OCI-LY3 (cell line): ENCODE results near the gene FLT1.

Experiments used
- H2AFZ ChIP-seq: fragments of 200-600, 300-600 bp; shearing (Covaris generic); 2 replicates; pipeline ENCODE4 v1.6.0; 2014; ENCODE audit warnings: antibody characterized with exemption, low read depth, low read length
- H3K27ac ChIP-seq: fragments of 200-600, 300-600 bp; sonication (generic); 2 replicates; pipeline ENCODE4 v1.5.1; 2014; ENCODE audit warnings: mild to moderate bottlenecking, low read length, moderate library complexity, mixed read lengths
- H3K27me3 ChIP-seq: fragments of 200-600, 300-600 bp; sonication (generic); 2 replicates; pipeline ENCODE4 v1.6.1; 2014; ENCODE audit warnings: low read depth, low read length, mixed read lengths
- H3K36me3 ChIP-seq: fragments of 200-600, 300-600 bp; sonication (generic); replicated peaks from 2 replicates; pipeline ENCODE3; 2014; ENCODE audit warnings: low read depth, low read length, mixed read lengths
- H3K4me1 ChIP-seq: fragments of 300-600, 200-600 bp; sonication (generic); 2 replicates; pipeline ENCODE4 v1.6.1; 2014; ENCODE audit warnings: low read length, mixed read lengths
- H3K4me2 ChIP-seq: fragments of 200-600, 300-600 bp; sonication (generic); 2 replicates; pipeline ENCODE4 v1.6.1; 2014; ENCODE audit warnings: low read length, mixed read lengths
- H3K4me3 ChIP-seq: fragments of 300-600, 200-600 bp; sonication (generic); 2 replicates; pipeline ENCODE4 v1.5.1; 2014; ENCODE audit warnings: antibody characterized with exemption, mild to moderate bottlenecking, low read length, moderate library complexity
- H3K79me2 ChIP-seq: fragments of 300-600, 200-600 bp; shearing (Covaris generic); 2 replicates; pipeline ENCODE4 v1.6.1; 2014; ENCODE audit warnings: mild to moderate bottlenecking, low read length, mixed read lengths
- H3K9ac ChIP-seq: fragments of 300-600, 200-600 bp; shearing (Covaris generic); 2 replicates; pipeline ENCODE4 v1.6.0; 2014; ENCODE audit warnings: mild to moderate bottlenecking, low read length, moderate library complexity
- H3K9me3 ChIP-seq: fragments of 200-600, 300-600 bp; shearing (Covaris generic); 2 replicates; pipeline ENCODE4 v1.6.1; 2014; ENCODE audit warnings: low read length, mixed read lengths; ENCODE audit not compliant: insufficient read depth
- H4K20me1 ChIP-seq: fragments of 200-600, 300-600 bp; sonication (generic); 2 replicates; pipeline ENCODE4 v1.6.1; 2016; ENCODE audit warnings: low read length, mixed read lengths; ENCODE audit not compliant: insufficient read depth
- CTCF ChIP-seq: fragments of 200-600, 300-600 bp; sonication (generic); IDR thresholded peaks from 2 replicates; pipeline ENCODE4 v1.5.1; 2014; ENCODE audit warnings: antibody characterized with exemption, low read length, low read depth
- EZH2phosphoT487 ChIP-seq: fragments of 200-600 bp; shearing (Covaris generic); IDR thresholded peaks from 2 replicates; pipeline ENCODE4 v1.6.1; 2018; ENCODE audit warnings: antibody characterized with exemption, mixed run types, low read depth

Gene FLT1

DNA sequence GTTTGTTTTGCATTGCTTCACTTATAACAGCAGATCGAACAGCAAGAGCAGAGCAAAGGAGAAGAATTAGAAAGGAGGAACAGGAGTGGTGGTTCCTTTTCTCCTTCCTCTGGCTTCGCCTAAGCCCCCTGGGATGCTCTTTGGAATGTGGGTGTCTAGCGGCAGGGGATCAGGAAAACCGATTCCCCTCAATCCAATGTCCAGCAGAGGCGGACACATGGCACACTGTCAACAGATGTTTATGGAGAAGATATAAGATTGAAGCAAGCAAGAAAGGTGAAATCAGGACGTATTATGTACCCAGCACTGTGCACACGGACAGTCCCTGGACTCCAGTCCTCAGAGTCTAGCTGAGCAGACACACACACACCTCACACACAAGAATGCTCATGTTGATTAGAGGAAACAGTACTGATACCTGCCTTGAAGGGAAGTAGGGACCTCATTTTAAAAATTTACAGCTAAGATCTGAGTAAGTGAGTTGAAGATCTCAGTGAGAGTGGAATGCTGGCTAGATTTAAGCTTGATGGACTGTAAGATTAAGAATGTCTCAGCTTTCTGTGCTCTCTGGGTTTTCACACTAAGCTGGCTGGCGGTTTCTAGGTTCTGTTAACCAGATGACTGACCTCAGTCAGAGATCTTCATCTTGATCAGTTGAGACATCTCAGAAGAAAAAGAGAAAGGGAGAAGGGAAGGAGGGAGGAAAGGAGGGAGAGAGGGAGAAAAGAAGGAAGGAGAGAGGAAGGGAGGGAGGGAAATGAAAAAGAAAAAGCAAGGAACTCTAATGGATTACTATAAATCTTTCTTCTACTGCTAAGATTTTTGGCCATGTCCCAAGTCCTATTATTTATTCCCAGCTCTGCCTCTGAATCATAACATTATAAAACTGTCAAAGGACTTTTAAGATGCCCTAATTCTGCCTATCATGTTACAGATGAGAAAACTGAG lies 44.8 kb downstream of the FLT1 start:
- Histone ChIP-seq H3K27ac (peak overlapping the region; percentile 60), H3K4me2 (peak overlapping the region; percentile 76), H3K4me3 (peak overlapping the region; percentile 37), H3K9me3 (peaks cover 15% of the 10 kb centered on the region), H2AFZ (peak overlapping the region; percentile 68), H4K20me1 (no peaks in the 10 kb centered on the region), H3K9ac (peak overlapping the region; percentile 47; the same call in 1 of the 2 replicates), H3K79me2 (no peaks in the 10 kb centered on the region), H3K27me3 (no peaks in the 10 kb centered on the region), H3K4me1 (peaks cover 17% of the 10 kb centered on the region), H3K36me3 (peaks cover 3% of the 10 kb centered on the region)
- TF ChIP-seq EZH2phosphoT487 (no peak), CTCF (no peak)

DNA sequence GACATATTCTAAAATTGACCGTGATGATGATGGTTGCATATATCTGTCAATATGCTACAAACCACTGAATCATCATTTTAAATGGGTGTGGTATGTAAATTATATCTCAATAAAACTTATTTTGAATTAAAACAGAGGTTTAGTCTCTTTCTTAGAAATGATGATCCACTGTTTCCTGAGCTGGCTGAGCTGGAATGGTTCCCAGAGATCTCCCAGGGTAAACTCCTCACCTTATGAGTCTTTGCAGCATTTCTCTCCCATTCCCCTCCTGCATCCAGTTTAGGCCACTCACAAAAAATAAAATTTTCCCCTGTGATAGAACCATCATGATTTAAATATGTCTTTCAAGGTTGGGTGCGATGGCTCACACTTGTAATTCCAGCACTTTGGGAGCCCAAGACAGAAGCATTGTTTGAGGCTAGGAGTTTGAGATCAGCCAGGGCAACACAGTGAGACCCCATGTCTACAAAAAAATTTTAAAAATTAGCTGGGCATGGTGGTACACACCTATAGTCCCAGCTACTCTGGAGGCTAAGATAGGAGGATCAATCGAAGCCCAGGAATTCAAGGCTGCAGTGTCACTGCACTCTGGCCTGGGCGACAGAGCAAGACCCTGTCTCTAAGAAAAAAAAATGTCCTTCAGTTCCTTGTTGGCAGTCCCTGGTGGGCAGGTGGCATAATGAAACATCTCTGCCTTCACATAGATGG lies 46.1 kb downstream of the FLT1 start:
- Histone ChIP-seq H3K79me2 (no peaks in the 10 kb centered on the region), H3K4me1 (peaks cover 17% of the 10 kb centered on the region), H3K9ac (no peak overlapping the region), H3K9me3 (peaks cover 15% of the 10 kb centered on the region), H2AFZ (no peak overlapping the region), H3K4me2 (no peak overlapping the region), H3K27ac (no peak overlapping the region), H3K36me3 (peaks cover 3% of the 10 kb centered on the region), H3K4me3 (no peak overlapping the region), H3K27me3 (no peaks in the 10 kb centered on the region), H4K20me1 (no peaks in the 10 kb centered on the region)
- no peak for TF ChIP-seq EZH2phosphoT487
- TF ChIP-seq CTCF = no peak

DNA sequence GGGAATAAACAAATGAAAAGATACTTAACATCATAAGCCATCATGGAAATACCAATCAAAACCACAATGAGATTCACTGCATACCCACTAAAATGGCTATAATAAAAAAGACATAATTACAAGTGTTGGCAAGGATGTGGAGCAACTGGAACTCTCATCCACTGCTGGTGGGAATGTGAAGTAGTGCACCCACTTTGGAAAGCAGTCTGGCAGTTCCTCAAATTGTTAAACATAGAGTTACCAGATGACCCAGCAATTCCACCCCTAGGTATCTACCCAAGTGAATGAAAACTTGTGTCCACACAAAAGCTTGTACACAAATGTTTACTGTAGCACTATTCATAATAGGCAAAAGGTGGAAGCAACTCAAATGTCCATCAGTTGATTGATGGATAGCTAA lies 46.9 kb downstream of the FLT1 start:
- Histone ChIP-seq H3K4me2 (no peak overlapping the region), H2AFZ (no peak overlapping the region), H3K9ac (no peak overlapping the region), H3K9me3 (peaks cover 15% of the 10 kb centered on the region), H3K4me3 (no peak overlapping the region), H3K4me1 (peaks cover 17% of the 10 kb centered on the region), H4K20me1 (no peaks in the 10 kb centered on the region), H3K27me3 (no peaks in the 10 kb centered on the region), H3K36me3 (peaks cover 3% of the 10 kb centered on the region), H3K79me2 (no peaks in the 10 kb centered on the region), H3K27ac (no peak overlapping the region)
- TF ChIP-seq EZH2phosphoT487 (no peak), CTCF (no peak)

GRCh38 chr13:28447206-28447605 lies 47.7 kb downstream of the FLT1 start:
- Histone ChIP-seq H3K27me3 (no peaks in the 10 kb centered on the region), H3K4me3 (no peak overlapping the region), H3K4me1 (peaks cover 17% of the 10 kb centered on the region), H3K4me2 (no peak overlapping the region), H2AFZ (no peak overlapping the region), H3K9me3 (peaks cover 15% of the 10 kb centered on the region), H4K20me1 (no peaks in the 10 kb centered on the region), H3K79me2 (no peaks in the 10 kb centered on the region), H3K27ac (no peak overlapping the region), H3K36me3 (peaks cover 3% of the 10 kb centered on the region), H3K9ac (no peak overlapping the region)
- TF ChIP-seq CTCF (no peak), EZH2phosphoT487 (no peak)
